Natural killer cell treated with Interleukin-12 subunit alpha and Interleukin-12 subunit beta and Interleukin-15 and Interleukin-18, amount 100 ng/mL, for 72 hours (primary cell): ENCODE measurements around the gene ITGAV. TPM values are rescaled to one million over a fixed set of nuclear protein-coding genes. Genes with fewer than 3 reads are reported as not detected.

Experiments
- ATAC-seq, 2 donors: fragments of 150-1000 bp; cut with Tn5 transposase in 1 of 2; sonication (Bioruptor Pico), chemical (Tn5 transposase) in 1 of 2; 2 replicates each; pipeline ENCODE4 v1.10.0; 2021
- DNase-seq: peaks from one replicate; pipeline ENCODE4 v3.0.0; 2022; ENCODE audit warnings: low spot score
- H3K27ac Mint-ChIP-seq, 2 donors: 1 replicate in 1 of 2; 2 replicates in 1 of 2; pipeline ENCODE4 v1.8.0; 2022; ENCODE audit warnings: mixed read lengths in 2 of 2, mild to moderate bottlenecking in 1 of 2, moderate library complexity in 1 of 2
- H3K27me3 Mint-ChIP-seq, 2 donors: 1 replicate in 1 of 2; 2 replicates in 1 of 2; pipeline ENCODE4 v1.8.0; 2022; ENCODE audit warnings: mixed read lengths in 2 of 2
- H3K36me3 Mint-ChIP-seq: one replicate; pipeline ENCODE4 v1.8.0; 2022; ENCODE audit warnings: mixed read lengths
- H3K4me1 Mint-ChIP-seq, 2 donors: 1 replicate in 1 of 2; 2 replicates in 1 of 2; pipeline ENCODE4 v1.8.0; 2022; ENCODE audit warnings: low read depth in 2 of 2, mixed read lengths in 2 of 2, mild to moderate bottlenecking in 1 of 2
- H3K4me3 Mint-ChIP-seq: one replicate; pipeline ENCODE4 v1.8.0; 2022; ENCODE audit warnings: mixed read lengths
- H3K9me3 Mint-ChIP-seq: 2 replicates; pipeline ENCODE4 v1.8.0; 2022; ENCODE audit warnings: mixed read lengths
- total RNA-seq, 2 donors: library from RNA; stranded (reverse); gene quantifications; one replicate each; pipeline ENCODE4 v1.2.3, GENCODE V29; 2022

The ITGAV gene
- total RNA-seq, 2 donors from 2014 or later: 11.3 to 17.4 TPM

DNA sequence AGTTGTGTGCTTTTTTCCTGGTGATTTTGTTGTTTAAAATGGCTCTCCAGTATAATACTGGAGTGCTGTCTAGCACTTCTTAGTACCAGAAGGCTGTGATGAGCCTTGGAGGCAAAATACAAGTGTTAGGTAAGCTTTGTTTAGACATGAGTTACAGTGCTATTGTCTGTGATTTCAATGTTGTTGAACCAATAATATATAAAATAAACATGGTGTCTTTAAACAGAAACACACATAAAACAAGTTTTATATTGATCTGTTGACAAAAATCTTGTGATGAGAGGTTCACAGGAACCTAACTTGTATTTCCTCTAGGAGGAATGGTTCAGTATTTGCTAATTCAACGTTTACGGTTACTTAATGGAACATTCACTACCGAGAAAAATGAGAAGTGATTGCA lies 99.0 kb downstream of the ITGAV start:
- H3K27ac Mint-ChIP-seq: no peak overlapping the region
- DNase-seq: no peak
- H3K27me3 Mint-ChIP-seq: peaks cover 12 to 23% of the 10 kb centered on the region in 2 donors
- no peak overlapping the region for H3K4me3 Mint-ChIP-seq
- no peaks in the 10 kb centered on the region for H3K4me1 Mint-ChIP-seq
- peaks cover 17% of the 10 kb centered on the region for H3K36me3 Mint-ChIP-seq
- no peak for ATAC-seq
- H3K9me3 Mint-ChIP-seq: peaks cover 4% of the 10 kb centered on the region

DNA sequence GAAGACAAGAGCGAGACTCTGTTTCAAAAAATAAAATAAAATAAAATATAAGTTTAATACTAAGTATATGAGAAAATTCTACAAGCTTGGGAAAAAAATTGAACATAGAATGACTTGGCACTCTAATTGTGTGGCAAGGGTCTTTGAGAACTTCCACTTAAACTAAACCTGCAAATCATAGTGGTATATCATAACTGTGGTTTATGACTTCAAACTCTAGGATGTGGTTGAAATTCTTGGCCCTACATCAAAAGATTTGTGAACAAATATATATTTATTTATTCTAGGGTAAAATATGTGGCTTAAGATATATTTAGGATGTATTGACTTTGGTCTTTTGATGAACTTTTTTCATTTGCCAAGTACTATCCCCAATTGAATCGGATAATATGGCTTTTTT lies 100.9 kb downstream of the ITGAV start:
- Mint-ChIP-seq H3K27ac (no peak overlapping the region), H3K36me3 (peaks cover 17% of the 10 kb centered on the region), H3K27me3 (peaks cover 24 to 39% of the 10 kb centered on the region in 2 donors), H3K4me3 (no peak overlapping the region), H3K4me1 (peaks cover 9 to 12% of the 10 kb centered on the region in 2 donors), H3K9me3 (peaks cover 4% of the 10 kb centered on the region)
- ATAC-seq: no peak
- DNase-seq: no peak

DNA sequence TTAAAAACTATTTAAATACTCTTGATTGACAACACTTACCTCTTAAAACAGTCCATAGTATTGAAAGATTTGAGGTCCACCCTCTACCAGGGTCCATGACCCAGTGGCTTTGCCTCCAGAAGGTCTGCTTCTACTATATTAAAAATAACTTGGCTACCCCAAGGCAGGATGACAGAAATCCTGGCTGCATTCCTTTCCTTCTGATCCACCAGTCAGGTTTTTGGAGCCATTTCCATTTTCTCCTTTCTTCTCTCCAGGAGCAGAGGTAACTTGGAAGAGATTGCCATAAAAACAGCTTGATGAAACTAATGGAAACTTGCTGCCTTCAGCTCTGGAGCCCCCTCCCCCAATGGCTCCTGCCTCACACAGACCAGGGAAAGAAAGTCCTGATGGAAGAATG lies 101.4 kb downstream of the ITGAV start:
- ATAC-seq (no peak), DNase-seq (no peak)
- Mint-ChIP-seq H3K27me3 (peaks cover 25 to 43% of the 10 kb centered on the region in 2 donors), H3K9me3 (peaks cover 4% of the 10 kb centered on the region), H3K4me1 (peaks cover 9 to 12% of the 10 kb centered on the region in 2 donors), H3K4me3 (no peak overlapping the region), H3K36me3 (peaks cover 17% of the 10 kb centered on the region), H3K27ac (no peak overlapping the region)

DNA sequence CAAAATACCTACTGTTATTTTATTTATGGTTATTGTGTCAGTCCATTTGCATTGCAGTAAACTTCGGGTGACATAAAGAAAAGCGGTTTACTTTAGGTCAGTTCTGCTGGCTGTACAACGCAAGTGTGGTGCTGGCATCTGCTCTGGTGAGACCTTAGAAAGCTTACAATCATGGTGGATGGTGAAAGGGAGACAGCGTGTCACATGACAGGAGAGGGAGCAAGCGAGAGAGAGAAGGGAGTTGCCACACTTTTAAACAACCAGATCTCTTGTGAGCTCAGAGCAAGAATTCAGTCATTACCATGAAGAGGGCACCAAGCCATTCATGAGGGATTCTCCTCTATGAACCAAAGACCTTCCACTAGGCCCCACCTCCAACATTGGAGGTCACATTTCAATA lies 102.0 kb downstream of the ITGAV start:
- Mint-ChIP-seq H3K9me3 (peaks cover 4% of the 10 kb centered on the region), H3K4me1 (peaks cover 9 to 12% of the 10 kb centered on the region in 2 donors), H3K27ac (no peak overlapping the region), H3K36me3 (peaks cover 17% of the 10 kb centered on the region), H3K4me3 (no peak overlapping the region), H3K27me3 (peaks cover 29 to 50% of the 10 kb centered on the region in 2 donors)
- DNase-seq (no peak), ATAC-seq (no peak)

DNA sequence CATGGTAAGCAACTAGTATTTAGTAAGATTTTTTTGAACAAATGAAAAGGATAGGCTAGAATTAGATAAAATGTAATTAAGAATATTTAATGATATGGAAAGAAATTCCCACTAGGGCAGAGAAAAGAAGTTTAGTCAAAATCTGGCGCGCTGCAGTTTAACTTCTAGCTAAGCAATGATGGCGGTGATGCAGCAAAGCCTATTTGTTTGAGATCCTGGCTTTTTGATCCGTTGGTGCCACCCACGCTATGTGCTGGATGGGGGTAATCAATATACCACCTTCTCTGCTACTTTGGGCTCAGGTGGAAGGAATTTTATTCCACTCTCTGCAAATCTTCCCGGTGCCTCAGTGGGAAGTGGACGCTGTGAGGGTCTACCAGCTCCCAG lies 103.6 kb downstream of the ITGAV start:
- H3K27ac Mint-ChIP-seq: no peak overlapping the region
- no peak overlapping the region for H3K4me3 Mint-ChIP-seq
- peaks cover 9 to 12% of the 10 kb centered on the region in 2 donors for H3K4me1 Mint-ChIP-seq
- H3K9me3 Mint-ChIP-seq: no peaks in the 10 kb centered on the region
- H3K36me3 Mint-ChIP-seq: peaks cover 3% of the 10 kb centered on the region
- ATAC-seq: no peak
- peaks cover 26 to 46% of the 10 kb centered on the region in 2 donors for H3K27me3 Mint-ChIP-seq
- no peak for DNase-seq

DNA sequence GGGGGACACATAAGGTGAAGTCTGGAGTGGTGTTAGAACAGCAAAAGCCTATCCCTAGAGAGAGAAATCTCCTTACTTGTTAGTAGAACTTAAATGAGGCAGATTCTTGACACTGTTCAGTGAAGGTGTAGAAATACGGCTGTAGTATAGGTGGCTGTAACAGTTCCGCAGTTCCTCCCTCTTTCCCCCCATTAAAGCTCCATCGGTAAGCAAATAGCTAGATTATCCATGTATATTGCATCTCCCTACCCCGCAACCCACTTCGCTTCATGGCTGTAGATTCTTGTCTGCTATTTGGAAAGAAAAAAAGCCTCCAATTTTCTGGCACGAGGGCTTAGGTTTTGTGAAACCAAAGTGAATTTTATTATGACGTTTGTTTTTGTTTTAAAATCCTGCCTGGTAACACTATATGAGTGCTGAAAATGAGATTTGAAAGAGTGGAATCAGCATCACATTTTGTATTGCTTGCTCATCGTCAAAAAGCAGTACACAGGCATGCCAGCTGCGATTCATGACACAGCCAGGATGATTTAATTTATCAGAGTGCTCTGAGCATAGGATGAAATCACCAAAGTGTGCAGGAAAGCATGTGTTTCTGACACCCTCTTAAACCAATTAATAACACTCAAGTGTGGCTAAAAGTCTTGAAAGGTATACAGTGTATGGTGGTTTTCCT lies 105.4 kb downstream of the ITGAV start:
- peak overlapping the region; percentile 73 for H3K4me3 Mint-ChIP-seq
- no peak overlapping the region for H3K27ac Mint-ChIP-seq
- H3K4me1 Mint-ChIP-seq: peaks cover 9 to 12% of the 10 kb centered on the region in 2 donors
- no peaks in the 10 kb centered on the region for H3K36me3 Mint-ChIP-seq
- ATAC-seq: no peak
- peaks cover 32 to 63% of the 10 kb centered on the region in 2 donors for H3K27me3 Mint-ChIP-seq
- no peaks in the 10 kb centered on the region for H3K9me3 Mint-ChIP-seq
- no peak for DNase-seq

DNA sequence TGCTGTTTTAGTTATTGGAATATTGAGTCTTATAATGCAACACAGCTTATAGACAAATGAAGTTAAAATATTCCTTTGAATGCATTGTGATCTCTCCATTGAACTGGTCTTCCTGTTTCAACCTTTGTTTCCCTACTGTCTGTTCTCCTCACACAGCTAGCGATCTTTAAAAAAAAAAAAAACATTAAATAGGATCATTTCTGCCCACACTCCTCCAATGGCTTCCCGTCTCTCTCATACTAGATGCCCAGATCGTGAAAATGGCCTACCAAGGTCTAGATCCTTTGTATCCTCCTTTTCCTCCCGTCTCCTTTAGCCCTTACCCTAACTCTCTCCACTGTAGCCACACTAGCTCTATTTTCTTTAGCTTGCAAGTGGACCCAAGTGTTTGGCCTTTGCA lies 106.4 kb downstream of the ITGAV start:
- DNase-seq: no peak
- no peak for ATAC-seq
- H3K4me3 Mint-ChIP-seq: no peak overlapping the region
- no peaks in the 10 kb centered on the region for H3K9me3 Mint-ChIP-seq
- H3K27ac Mint-ChIP-seq: no peak overlapping the region
- no peaks in the 10 kb centered on the region for H3K36me3 Mint-ChIP-seq
- peaks cover 33 to 64% of the 10 kb centered on the region in 2 donors for H3K27me3 Mint-ChIP-seq
- H3K4me1 Mint-ChIP-seq: peaks cover 9 to 12% of the 10 kb centered on the region in 2 donors

DNA sequence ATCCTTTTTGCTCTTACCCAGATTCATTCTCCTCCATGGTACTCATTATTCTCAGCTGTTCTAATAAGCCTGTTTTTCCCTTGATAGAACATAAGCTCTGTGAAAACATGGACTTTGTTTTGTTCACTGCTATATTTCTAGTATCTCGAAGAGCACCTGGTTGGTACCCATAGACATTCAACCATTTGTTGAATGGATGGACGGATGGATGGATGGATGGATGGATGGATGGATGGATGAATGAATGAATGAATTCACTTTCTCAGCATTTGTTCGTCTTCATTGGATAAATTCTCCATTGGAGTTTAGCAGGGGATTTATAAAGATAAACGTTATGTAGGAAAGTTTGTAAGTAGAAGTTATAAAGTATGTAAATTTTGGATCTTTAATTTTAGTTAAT lies 106.9 kb downstream of the ITGAV start:
- no peaks in the 10 kb centered on the region for H3K9me3 Mint-ChIP-seq
- H3K27ac Mint-ChIP-seq: no peak overlapping the region
- H3K27me3 Mint-ChIP-seq: peaks cover 34 to 61% of the 10 kb centered on the region in 2 donors
- no peak overlapping the region for H3K4me3 Mint-ChIP-seq
- H3K4me1 Mint-ChIP-seq: peaks cover 9 to 12% of the 10 kb centered on the region in 2 donors
- no peak for DNase-seq
- no peaks in the 10 kb centered on the region for H3K36me3 Mint-ChIP-seq
- ATAC-seq: no peak

DNA sequence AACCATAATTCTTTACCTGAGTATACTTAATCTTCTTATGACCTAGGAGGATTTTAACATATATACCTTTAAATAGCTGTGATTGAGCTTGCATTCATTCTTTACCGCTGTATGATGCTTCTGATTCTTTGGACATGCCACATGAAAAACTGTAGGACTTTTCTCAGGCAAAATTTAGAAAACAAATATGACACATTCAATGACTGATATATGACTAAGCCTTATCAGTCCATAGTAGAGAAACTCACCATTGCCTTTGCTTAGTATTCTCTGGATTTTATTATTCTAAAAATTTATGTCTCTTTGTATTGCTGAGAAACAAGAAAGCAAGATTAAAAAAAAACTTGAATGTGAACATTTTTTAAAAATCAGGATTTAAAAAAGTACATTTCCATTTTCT lies 107.7 kb downstream of the ITGAV start:
- Mint-ChIP-seq H3K36me3 (no peaks in the 10 kb centered on the region), H3K27me3 (peaks cover 33 to 57% of the 10 kb centered on the region in 2 donors), H3K27ac (no peak overlapping the region), H3K4me3 (no peak overlapping the region), H3K9me3 (no peaks in the 10 kb centered on the region), H3K4me1 (peaks cover 9 to 12% of the 10 kb centered on the region in 2 donors)
- DNase-seq (no peak), ATAC-seq (no peak)

DNA sequence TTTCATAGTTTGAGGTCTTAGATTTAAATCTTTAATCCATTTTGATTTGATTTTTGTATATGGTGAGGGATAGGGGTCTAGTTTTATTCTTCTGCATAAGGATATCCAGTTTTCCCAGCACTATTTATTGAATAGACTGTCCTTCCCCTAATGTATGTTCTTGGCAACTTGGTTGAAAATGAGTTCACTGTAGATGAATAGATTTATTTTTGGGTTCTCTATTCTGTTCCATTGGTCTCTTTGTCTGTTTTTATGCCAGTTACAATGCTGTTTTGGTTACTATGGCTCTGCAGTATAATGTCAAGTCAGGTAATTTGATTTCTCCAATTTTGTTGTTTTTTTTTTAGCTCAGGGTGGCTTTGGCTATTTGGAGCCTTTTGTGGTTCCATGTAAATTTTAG lies 109.9 kb downstream of the ITGAV start:
- DNase-seq (no peak), ATAC-seq (no peak)
- no peaks in the 10 kb centered on the region for H3K9me3 Mint-ChIP-seq
- no peaks in the 10 kb centered on the region for H3K36me3 Mint-ChIP-seq
- peaks cover 21 to 42% of the 10 kb centered on the region in 2 donors for H3K27me3 Mint-ChIP-seq
- no peak overlapping the region for H3K27ac Mint-ChIP-seq
- H3K4me3 Mint-ChIP-seq: no peak overlapping the region
- peaks cover 2 to 7% of the 10 kb centered on the region in 2 donors for H3K4me1 Mint-ChIP-seq

DNA sequence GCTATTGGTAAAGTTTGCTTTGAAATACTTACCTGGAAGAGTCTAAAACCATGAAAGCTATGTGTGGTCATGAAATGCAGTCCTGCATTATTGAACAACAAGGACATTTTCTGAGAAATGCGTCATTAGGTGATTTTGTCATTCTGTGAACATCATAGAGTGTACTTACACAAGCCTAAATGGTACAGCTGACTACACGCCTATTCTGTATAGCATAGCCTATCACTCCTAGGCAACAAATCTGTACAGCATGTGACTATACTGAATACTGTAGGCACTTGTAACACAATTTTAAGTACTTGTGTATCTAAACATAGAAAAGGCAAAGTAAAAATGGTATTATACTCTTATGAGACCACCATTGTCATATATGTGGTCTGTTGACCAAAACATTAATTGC lies 112.2 kb downstream of the ITGAV start:
- H3K4me1 Mint-ChIP-seq: no peaks in the 10 kb centered on the region
- DNase-seq: no peak
- H3K27ac Mint-ChIP-seq: no peak overlapping the region
- no peaks in the 10 kb centered on the region for H3K9me3 Mint-ChIP-seq
- H3K27me3 Mint-ChIP-seq: peaks cover 9 to 19% of the 10 kb centered on the region in 2 donors
- no peak for ATAC-seq
- no peaks in the 10 kb centered on the region for H3K36me3 Mint-ChIP-seq
- H3K4me3 Mint-ChIP-seq: no peak overlapping the region

DNA sequence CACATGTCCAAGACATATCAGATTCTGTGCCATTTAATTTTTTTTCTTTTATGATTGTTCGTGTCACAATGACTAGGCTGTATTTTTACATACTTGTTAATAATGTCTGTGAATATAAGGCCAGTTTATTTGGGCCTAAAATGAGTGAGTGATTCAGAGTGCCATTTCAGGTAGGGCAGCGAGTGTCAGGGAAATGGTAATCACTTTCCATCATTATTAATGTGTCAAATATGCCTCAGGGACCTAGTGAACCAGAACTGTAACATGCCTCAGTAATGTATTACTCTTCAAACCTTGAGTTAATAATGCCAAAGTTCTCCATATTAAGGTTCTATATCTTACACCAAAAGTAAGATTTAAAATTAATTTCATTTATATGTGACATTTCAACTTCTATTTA lies 112.6 kb downstream of the ITGAV start:
- Mint-ChIP-seq H3K4me1 (no peaks in the 10 kb centered on the region), H3K27me3 (peaks cover 9 to 19% of the 10 kb centered on the region in 2 donors), H3K27ac (no peak overlapping the region), H3K36me3 (no peaks in the 10 kb centered on the region), H3K9me3 (no peaks in the 10 kb centered on the region), H3K4me3 (no peak overlapping the region)
- no peak for DNase-seq
- ATAC-seq: no peak

DNA sequence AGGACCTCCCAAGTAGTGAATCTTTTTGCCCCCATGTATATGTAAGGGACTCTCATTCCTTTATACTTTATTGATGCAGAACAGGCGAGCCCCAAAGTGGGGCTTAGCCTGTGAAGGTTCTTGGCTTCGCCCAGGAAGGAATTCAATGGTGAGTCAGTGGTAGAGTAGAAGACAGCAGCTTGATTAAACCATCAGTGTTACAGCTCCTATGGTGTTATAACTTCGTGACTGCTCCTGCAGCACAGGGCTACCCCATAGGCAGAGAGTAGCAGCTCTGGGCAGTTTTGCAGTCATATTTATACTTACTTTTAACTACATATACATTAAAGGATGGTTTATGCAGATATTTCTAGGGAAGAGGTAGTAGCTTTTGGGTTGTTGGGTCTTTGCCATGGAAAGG lies 115.0 kb downstream of the ITGAV start:
- peaks cover 4 to 6% of the 10 kb centered on the region in 2 donors for H3K27me3 Mint-ChIP-seq
- ATAC-seq (no peak), DNase-seq (no peak)
- no peaks in the 10 kb centered on the region for H3K9me3 Mint-ChIP-seq
- no peak overlapping the region for H3K27ac Mint-ChIP-seq
- no peaks in the 10 kb centered on the region for H3K36me3 Mint-ChIP-seq
- no peak overlapping the region for H3K4me3 Mint-ChIP-seq
- H3K4me1 Mint-ChIP-seq: no peaks in the 10 kb centered on the region

DNA sequence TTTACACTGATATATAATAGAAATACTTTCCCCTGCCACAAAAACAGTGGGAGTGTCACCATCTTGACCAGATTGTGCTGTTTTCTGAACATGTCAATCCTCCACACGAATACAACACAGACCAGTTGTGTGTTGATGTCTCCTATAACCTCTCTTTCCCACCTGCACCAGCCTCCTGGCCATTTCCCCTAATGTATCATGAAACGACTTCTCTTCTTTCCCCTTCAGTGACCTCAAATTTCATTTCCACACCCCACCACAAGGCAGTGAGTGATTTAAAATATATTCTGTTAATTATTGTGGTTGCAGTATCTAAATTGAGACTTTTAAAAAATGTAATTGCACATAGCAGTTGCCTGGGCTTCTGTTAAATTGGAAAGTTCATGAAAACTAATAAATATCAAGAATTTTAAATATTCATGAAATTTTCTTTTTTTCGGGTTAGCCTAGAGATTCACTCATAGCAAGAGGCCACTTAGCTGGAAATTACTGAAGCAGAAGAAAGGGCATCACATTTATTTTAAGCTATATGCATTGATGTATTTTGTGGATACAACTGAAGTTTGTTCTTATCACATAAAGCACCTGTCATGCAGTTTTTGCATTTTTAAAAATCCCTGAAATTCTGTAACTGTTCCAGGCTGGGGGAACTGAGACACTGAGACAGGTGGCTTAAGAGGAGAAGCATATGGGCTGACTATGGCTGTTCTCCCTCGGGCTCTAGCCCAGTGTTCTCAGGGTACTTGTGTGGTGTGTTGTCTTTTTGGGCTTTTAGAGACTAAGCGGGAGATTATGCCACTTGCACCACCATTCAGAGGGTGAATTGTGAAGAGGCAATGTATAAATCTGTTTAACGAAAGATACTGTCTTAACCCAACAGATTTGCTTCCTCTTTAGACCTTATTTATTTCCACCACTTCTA lies 119.9 kb downstream of the ITGAV start:
- Mint-ChIP-seq H3K27ac (no peak overlapping the region), H3K9me3 (no peaks in the 10 kb centered on the region), H3K4me1 (no peaks in the 10 kb centered on the region), H3K36me3 (no peaks in the 10 kb centered on the region), H3K27me3 (peaks cover 0 to 3% of the 10 kb centered on the region in 2 donors), H3K4me3 (no peak overlapping the region)
- ATAC-seq: no peak
- no peak for DNase-seq
